GM19035 (cell line): ENCODE measurements around the gene TTC17.

Source experiments
- ATAC-seq: cut with Tn5 transposase; IDR thresholded peaks from one replicate; pipeline ENCODE4 v1.9.1; 2021; ENCODE audit not compliant: unreplicated experiment

The TTC17 gene

GRCh38 chr11:43532041-43532440, 173.3 kb downstream of the TTC17 start:
- no peak for ATAC-seq

GRCh38 chr11:43537833-43538615, 179.3 kb downstream of the TTC17 start:
- no peak for ATAC-seq

DNA sequence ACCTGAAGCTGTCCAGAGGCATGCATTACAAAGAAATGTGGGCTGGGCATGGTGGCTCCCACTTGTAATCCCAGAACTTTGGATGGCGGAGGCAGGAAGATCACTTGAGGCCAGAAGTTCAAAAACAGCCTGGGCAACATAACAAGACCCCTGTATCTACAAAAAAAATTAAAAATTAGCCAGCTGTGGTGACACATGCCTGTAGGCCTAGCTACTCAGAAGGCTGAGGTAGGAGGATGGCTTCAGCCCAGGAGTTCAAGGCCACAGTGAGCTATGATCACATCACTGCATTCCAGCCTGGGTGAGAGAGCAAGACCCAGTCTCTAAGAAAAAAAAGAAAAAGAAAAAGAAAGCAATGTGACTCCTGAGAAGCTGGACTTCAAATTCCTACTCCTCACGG, 183.3 kb downstream of the TTC17 start:
- no peak for ATAC-seq

- no peak for ATAC-seq
Measured at GRCh38 chr11:43542750-43543712, 184.3 kb downstream of the TTC17 start.
